GM12892 (cell line): ENCODE results near the gene SUN3. TPM values are rescaled to one million over a fixed set of nuclear protein-coding genes. Genes with fewer than 3 reads are reported as not detected.

Experiments used
- DNase-seq: peaks from one replicate; pipeline ENCODE4 v3.0.0; 2011; ENCODE audit not compliant: insufficient read length
- FAIRE-seq: peaks from 2 replicates; lab custom pipeline; 2011; peaks lifted over from hg19 to GRCh38; lab: Jason Lieb, UNC
- POLR2A ChIP-seq: IDR thresholded peaks from 2 replicates; pipeline ENCODE4 v1.6.1; 2011; ENCODE audit warnings: low read depth, low read length, control low read depth
- POLR2AphosphoS5 ChIP-seq: IDR thresholded peaks from 2 replicates; pipeline ENCODE4 v1.6.1; 2011; ENCODE audit warnings: low read depth, low read length, control low read depth
- TAF1 ChIP-seq: IDR thresholded peaks from 2 replicates; pipeline ENCODE4 v1.6.1; 2011; ENCODE audit warnings: low read depth, mild to moderate bottlenecking, control low read depth, low read length, borderline replicate concordance
- polyA plus RNA-seq: library from polyadenylated mRNA; unstranded; fragments of >200 nt; gene quantifications from one replicate; pipeline ENCODE4 v1.2.1, GENCODE V29; 2012; ENCODE audit warnings: missing spikeins, inconsistent platforms; ENCODE audit not compliant: missing spikeins

Gene SUN3, protein sequence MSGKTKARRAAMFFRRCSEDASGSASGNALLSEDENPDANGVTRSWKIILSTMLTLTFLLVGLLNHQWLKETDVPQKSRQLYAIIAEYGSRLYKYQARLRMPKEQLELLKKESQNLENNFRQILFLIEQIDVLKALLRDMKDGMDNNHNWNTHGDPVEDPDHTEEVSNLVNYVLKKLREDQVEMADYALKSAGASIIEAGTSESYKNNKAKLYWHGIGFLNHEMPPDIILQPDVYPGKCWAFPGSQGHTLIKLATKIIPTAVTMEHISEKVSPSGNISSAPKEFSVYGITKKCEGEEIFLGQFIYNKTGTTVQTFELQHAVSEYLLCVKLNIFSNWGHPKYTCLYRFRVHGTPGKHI
- polyA plus RNA-seq, result not detected

DNA sequence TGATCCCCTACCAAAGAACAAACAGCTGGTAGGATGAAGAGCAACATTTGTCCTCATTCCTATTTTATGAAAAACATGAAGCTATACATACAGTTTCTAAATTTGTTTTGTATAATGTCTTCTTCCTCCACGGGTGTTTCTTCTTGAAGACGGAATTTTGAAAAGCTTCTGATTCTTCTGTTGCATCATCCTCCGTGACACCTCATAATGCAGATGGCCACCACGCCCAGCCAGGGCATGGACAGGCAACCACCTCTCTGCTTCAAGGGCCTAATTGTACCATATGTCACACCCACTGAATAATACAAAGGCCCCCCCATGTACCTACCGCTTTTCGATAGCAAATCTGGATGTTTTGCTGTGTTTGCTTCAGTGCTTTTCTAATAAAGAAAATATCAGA is at the start of gene SUN3:
Gene SUN3 (minus strand): TSS at position 170 of the 400 bp plus-strand sequence. CDS start 169 bp downstream, at position 1.
- DNase-seq (no peak), FAIRE-seq (no peak)
- no peak for TF ChIP-seq POLR2A
- TF ChIP-seq TAF1, result no peak
- no peak for TF ChIP-seq POLR2AphosphoS5

DNA sequence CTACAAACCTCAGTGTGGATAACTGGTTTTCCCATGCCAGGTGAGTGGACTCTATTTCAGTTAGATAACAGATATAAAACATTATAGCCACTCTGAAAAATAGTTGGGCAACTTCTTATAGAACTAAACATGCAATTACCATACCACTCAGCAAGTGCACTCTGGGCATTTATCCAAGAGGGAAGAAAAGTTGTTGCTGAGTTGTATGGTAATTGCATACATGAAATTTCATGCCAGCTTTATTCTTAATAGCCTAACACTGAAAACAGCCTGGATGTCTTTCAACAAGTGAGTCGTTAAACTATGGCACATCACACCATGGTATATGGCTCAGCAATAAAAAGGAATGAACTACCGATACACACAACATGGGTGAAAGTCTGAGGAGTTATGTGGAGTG is 49.6 kb upstream of the SUN3 start:
- FAIRE-seq (no peak), DNase-seq (no peak)
- TF ChIP-seq POLR2A (no peak), POLR2AphosphoS5 (no peak), TAF1 (no peak)

DNA sequence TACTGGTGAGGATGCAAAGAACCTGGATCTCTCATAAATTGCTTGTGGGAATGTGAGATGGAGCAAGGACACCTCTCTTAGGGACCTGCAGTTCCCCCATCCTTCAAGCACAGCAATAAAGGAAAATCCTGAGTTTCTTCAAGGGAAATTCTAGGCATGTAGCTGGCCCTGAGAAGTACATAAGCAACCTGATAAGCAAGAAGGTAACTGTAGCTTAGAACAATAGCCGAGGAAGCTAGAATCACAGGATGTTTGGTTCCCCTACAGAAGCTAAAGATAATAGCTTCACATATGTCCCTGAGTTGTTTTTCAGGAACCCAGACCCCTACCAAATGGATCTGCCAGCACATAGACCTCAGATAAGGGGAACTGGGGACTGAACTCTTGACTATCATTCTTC is 48.5 kb upstream of the SUN3 start:
- TF ChIP-seq POLR2AphosphoS5, result no peak
- TF ChIP-seq TAF1, result no peak
- no peak for TF ChIP-seq POLR2A
- DNase-seq, result no peak
- no peak for FAIRE-seq

DNA sequence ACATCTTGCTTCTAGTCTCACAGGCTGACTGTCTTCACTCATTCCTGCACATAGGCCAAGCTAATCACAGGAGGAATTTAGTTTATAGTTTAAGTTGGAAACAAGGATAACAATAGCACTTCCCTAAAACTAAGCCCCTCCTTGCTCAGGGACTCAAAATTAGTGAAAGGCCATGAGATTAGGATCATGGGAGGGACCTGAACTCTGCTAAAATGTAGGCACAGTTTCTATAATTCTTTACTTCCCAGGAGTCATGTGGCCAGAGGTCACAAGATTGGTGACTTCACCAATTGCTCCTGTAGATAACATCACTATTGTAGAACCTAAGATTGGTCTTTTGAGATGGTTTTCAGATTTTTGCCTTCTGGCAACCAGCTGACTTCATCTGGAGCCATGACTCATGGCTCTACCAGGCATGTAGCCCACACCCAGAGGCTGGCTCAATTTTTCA is 45.3 kb upstream of the SUN3 start:
- FAIRE-seq (no peak), DNase-seq (no peak)
- no peak for TF ChIP-seq POLR2A
- TF ChIP-seq TAF1, result no peak
- TF ChIP-seq POLR2AphosphoS5, result no peak

DNA sequence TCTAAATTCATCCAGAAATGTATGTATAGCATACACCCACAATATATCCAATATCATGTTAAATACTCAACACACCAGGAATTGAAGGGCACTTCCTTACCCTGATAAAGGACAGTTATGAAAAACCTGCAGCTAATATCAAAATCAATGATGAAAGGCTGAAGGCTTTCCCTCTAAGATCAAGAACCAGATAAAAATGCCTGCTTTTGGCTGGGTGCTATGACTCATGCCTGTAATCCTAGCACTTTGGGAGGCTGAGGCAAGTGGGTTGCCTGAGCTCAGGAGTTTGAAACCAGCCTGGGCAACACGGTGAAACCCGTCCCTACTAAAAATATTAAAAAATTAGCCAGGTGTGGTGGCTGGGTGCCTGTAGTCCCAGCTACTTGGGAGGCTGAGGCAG is 38.6 kb upstream of the SUN3 start:
- FAIRE-seq, result no peak
- no peak for DNase-seq
- TF ChIP-seq POLR2AphosphoS5, result no peak
- no peak for TF ChIP-seq TAF1
- TF ChIP-seq POLR2A, result no peak

DNA sequence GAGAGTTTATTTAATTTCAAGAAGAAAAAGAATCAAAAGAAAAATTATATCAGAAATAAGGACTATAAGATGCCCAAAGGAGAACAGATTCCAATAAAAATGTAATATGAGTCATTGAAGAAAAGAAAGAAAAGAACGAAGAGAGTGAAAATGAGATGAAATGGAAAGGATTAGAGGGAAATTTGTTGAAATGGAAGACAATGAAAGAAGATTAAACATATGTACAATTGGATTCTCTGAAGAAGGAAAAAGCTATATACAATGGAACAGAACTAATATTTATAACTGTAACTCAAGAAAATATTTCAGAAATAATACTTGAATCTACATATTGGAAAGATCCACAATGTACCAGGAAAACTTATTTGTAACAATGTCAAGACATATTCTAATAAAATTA is 35.1 kb upstream of the SUN3 start:
- DNase-seq, result no peak
- FAIRE-seq, result no peak
- TF ChIP-seq POLR2AphosphoS5 (no peak), POLR2A (no peak), TAF1 (no peak)

DNA sequence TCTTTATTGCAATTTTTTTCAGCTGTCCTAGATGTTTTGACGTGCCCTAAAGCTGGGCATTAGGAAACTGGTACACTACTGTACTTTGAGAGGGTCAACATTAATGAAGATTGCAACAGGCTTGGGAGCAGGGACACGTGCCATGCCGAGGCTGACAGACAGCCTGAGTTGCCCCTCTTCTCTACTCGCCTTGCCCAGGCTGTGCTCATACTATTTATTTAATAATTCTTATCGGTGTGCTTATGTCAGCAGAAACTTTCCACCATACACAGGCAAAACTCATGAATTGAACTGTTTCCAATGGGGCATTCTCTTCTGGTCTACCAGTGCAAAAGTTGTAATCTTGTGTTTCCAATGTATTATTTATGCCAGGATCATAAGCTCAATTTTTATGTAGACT is 30.8 kb upstream of the SUN3 start:
- TF ChIP-seq POLR2A (no peak), POLR2AphosphoS5 (no peak), TAF1 (no peak)
- DNase-seq (no peak), FAIRE-seq (no peak)

DNA sequence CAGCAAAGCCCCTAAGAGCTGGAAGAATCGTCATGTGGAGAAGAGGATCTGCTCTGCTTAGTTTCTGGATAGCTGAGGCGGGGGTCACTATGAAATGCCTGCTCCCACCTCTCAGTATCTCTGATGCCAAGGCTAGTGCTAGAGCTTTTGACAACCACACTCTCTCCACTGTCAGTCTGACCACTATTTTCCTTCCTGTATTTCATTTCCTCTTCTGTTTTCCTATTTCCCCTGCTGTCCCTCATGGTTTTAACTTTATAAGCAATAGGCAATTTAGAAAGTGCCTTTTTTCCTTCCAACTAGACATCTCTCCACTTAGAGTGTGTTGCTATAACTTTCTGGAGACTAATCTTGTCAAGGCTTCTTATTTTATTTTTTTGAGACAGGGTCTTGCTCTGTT is 30.1 kb upstream of the SUN3 start:
- DNase-seq (no peak), FAIRE-seq (no peak)
- TF ChIP-seq POLR2AphosphoS5 (no peak), POLR2A (no peak), TAF1 (no peak)

DNA sequence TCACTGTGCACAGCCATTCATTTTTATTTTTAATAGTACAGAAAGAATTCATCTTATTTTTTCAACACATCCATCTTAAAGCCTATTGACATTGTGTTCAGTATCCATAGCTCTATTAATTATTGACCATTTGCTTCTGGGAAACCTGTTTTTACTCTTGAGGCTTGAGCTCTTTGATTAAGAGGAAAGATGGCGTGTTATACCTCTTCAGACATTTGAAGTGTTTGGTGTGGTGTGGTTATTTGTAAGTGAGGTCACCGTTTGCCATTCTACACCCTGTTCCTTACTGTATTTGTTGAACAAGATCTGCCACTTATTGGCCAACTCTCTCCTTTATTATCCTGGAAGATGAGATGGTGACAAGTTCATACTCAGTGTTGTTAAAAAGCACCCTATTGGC is 24.8 kb upstream of the SUN3 start:
- DNase-seq, result no peak
- TF ChIP-seq POLR2AphosphoS5, result no peak
- FAIRE-seq, result no peak

DNA sequence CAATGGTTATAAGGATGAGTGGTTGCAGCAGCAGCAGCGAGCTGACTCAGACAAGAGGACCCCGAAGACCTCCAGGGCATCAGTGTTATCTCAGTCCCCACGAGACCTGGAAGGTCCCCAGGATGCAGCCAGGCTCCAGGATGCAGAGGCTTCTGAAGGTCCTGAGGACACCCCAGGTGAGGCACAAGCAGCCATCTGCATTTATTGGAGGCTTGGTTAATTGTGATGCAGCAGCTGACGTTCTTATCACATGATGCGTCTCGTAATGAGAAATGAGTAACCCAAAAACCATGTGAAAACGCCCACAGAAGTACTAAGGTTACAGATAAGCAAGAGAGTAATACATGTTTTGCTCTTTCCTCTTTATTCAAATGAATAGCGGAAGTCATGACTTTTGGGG is 23.8 kb upstream of the SUN3 start:
- DNase-seq, result no peak
- TF ChIP-seq POLR2AphosphoS5 (no peak), TAF1 (no peak), POLR2A (no peak)
- FAIRE-seq, result no peak

DNA sequence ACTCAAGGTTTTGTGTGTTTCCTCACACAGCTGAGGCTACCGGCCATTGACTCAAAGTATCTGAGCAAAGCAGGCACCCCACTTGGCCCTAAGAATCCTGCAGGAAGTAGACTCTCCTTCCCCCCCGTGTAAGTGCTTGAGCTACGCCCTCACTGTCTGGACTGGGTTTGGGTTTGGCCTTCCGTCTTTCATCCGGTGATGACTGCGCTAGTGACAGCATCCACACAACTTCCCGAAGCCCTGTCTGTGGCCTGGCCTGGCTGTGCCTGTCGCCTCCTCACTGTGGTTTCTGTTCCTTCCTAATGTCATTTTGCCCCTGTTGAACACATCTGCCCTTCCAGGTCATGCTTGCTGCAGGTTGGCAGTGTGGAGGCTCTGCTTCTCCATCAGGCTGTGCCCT is 20.9 kb upstream of the SUN3 start:
- TF ChIP-seq TAF1, result no peak
- no peak for TF ChIP-seq POLR2A
- TF ChIP-seq POLR2AphosphoS5, result no peak
- DNase-seq, result no peak

DNA sequence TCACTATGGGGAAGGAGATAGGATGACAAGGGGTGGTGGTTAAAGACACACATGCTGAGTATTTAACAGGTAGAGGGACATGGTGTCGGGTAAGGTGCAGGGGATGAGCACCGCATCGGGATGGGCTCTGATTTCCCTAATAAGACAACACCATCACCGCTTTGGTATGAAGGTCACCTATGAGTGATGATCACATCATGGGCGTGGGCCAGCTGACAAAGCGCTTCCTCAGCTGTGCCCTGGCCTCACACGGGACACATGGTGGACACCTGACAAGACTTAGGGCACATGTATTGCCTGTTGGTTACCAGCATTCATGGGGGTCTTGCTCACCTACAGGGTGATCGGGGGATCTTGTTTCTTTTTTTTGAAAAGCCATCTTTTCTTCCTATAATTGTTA is 19.2 kb upstream of the SUN3 start:
- FAIRE-seq, result no peak
- DNase-seq, result no peak
- no peak for TF ChIP-seq TAF1
- no peak for TF ChIP-seq POLR2A
- TF ChIP-seq POLR2AphosphoS5, result no peak

More for the DNA sequence above, 20.9 kb upstream of the SUN3 start:
- FAIRE-seq, result no peak
